Activated T-cell treated with anti-CD3 and anti-CD28 coated beads, Interleukin-2, amount 50 U/mL, for 24 hours (primary cell): ENCODE results near the gene OR4K15.
"Not testable (repeated sequence)": the region's sequence is repeated elsewhere in the genome, so short reads cannot be mapped to it uniquely, and the experiment has no call there.

Experiments used
- DNase-seq: peaks from one replicate; pipeline ENCODE4 v3.0.0-alpha.2; 2020
- H3K27ac Mint-ChIP-seq: 2 replicates; pipeline ENCODE4 v1.8.0; 2020; ENCODE audit warnings: mild to moderate bottlenecking, mixed read lengths
- H3K27me3 Mint-ChIP-seq: 2 replicates; pipeline ENCODE4 v1.8.0; 2020; ENCODE audit warnings: mixed read lengths
- H3K36me3 Mint-ChIP-seq: 2 replicates; pipeline ENCODE4 v1.8.0; 2020; ENCODE audit warnings: low read depth, mixed read lengths
- H3K4me1 Mint-ChIP-seq: 2 replicates; pipeline ENCODE4 v1.8.0; 2020; ENCODE audit warnings: low read depth, mixed read lengths
- H3K4me3 Mint-ChIP-seq: 2 replicates; pipeline ENCODE4 v1.8.0; 2020; ENCODE audit warnings: mild to moderate bottlenecking, moderate library complexity, mixed read lengths
- H3K9me3 Mint-ChIP-seq: 2 replicates; pipeline ENCODE4 v1.8.0; 2020; ENCODE audit warnings: mixed read lengths

Gene OR4K15, protein sequence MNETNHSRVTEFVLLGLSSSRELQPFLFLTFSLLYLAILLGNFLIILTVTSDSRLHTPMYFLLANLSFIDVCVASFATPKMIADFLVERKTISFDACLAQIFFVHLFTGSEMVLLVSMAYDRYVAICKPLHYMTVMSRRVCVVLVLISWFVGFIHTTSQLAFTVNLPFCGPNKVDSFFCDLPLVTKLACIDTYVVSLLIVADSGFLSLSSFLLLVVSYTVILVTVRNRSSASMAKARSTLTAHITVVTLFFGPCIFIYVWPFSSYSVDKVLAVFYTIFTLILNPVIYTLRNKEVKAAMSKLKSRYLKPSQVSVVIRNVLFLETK

GRCh38 chr14:19975291-19975690, at the start of gene OR4K15:
OR4K15 (plus strand) TSS chr14:19975591; CDS start chr14:19975591, 0 bp downstream.
- Mint-ChIP-seq H3K27me3 (no peaks in the 10 kb centered on the region), H3K4me1 (peaks cover 37% of the 10 kb centered on the region), H3K4me3 (no peak within 1 kb of the TSS), H3K27ac (no peak within 1 kb of the TSS), H3K9me3 (no peaks in the 10 kb centered on the region), H3K36me3 (no peaks in the 10 kb centered on the region)
- no peak for DNase-seq

GRCh38 chr14:19930617-19931016, 44.8 kb upstream of the OR4K15 start, which contains the start of gene OR4K1:
OR4K1 (plus strand) TSS chr14:19930917; CDS start chr14:19935667, 4,750 bp downstream.
- no peaks in the 10 kb centered on the region for H3K27me3 Mint-ChIP-seq

GRCh38 chr14:19941668-19942067, 33.7 kb upstream of the OR4K15 start:
- no peak for DNase-seq
- no peak overlapping the region for H3K27ac Mint-ChIP-seq

More at GRCh38 chr14:19930617-19931016, 44.8 kb upstream of the OR4K15 start, which contains the start of gene OR4K1:
- Mint-ChIP-seq H3K36me3 (no peaks in the 10 kb centered on the region), H3K4me1 (no peaks in the 10 kb centered on the region), H3K9me3 (no peaks in the 10 kb centered on the region), H3K27ac (no peak within 1 kb of the TSS), H3K4me3 (no peak within 1 kb of the TSS)
- DNase-seq, result no peak

DNA sequence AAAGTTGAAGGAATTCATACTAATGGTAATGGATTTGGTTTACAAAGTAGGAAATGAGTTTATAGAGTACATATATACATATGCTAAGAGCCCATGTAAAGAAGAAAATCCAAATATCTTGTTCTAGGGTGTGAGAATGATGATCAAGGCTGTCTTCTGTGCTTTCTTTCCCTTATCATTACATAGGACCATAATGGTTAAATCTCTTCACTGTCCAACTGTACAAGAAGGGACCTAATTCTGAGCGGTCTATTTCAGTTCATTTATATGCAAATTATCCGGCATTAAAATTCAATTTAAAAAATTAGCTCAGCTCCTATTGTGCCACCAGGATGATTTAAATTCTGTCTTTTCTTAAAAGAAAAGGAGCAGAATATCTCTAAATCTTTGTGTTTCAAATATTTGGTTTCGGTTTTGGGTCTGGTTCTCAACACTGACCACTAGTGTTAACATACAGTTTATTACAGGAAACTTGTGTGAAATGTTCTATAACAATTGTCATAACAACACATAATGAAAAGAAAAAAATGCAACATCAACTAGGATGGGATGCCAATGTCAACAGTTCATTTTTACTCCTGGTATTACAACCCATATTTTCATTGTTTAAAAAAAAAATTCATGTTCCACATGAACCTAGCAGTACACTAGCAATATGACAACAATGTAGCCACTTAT, 27.8 kb upstream of the OR4K15 start:
- DNase-seq, result no peak
- Mint-ChIP-seq H3K27ac (no peak overlapping the region), H3K9me3 (peaks cover 4% of the 10 kb centered on the region), H3K36me3 (no peaks in the 10 kb centered on the region), H3K27me3 (no peaks in the 10 kb centered on the region), H3K4me1 (peaks cover 1% of the 10 kb centered on the region), H3K4me3 (no peak overlapping the region)

More at GRCh38 chr14:19941668-19942067, 33.7 kb upstream of the OR4K15 start:
- H3K36me3 Mint-ChIP-seq, result no peaks in the 10 kb centered on the region
- no peaks in the 10 kb centered on the region for H3K4me1 Mint-ChIP-seq
- H3K9me3 Mint-ChIP-seq, result no peaks in the 10 kb centered on the region
- no peaks in the 10 kb centered on the region for H3K27me3 Mint-ChIP-seq
- H3K4me3 Mint-ChIP-seq, result no peak overlapping the region

GRCh38 chr14:19949218-19949617, 26.2 kb upstream of the OR4K15 start:
- Mint-ChIP-seq H3K36me3 (no peaks in the 10 kb centered on the region), H3K4me3 (no peak overlapping the region), H3K9me3 (peaks cover 4% of the 10 kb centered on the region), H3K27ac (no peak overlapping the region), H3K4me1 (peaks cover 1% of the 10 kb centered on the region), H3K27me3 (no peaks in the 10 kb centered on the region)
- DNase-seq, result no peak

- not testable (repeated sequence) for H3K27me3 Mint-ChIP-seq, H3K9me3 Mint-ChIP-seq, DNase-seq, H3K36me3 Mint-ChIP-seq, H3K27ac Mint-ChIP-seq, H3K4me3 Mint-ChIP-seq
- H3K4me1 Mint-ChIP-seq, result peaks cover 30% of the 10 kb centered on the region
Measured at GRCh38 chr14:19969735-19970134, 5.7 kb upstream of the OR4K15 start.

DNA sequence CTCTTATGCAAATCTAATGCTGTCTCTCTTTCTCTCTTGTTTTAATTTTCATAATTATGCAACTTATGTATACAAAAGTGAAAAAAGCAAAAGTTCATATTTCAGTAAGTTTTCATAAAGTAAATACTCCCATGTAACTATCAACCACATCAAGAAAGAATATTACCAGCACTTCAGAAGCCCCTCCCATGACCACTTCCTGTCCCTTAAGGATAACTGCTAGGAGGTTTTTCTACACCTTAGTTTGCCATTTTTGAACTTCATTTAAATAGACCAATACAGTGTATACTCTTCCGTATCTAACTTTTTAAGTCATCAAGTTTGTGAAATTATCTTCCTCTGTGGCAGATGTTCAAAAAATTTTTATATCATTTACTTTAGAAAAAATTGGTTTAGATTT, 547 bp upstream of the OR4K15 start:
- no peak overlapping the region for H3K27ac Mint-ChIP-seq

GRCh38 chr14:19993438-19993837, 18.0 kb downstream of the OR4K15 start:
- no peak overlapping the region for H3K4me3 Mint-ChIP-seq
- no peak for DNase-seq
- no peaks in the 10 kb centered on the region for H3K27me3 Mint-ChIP-seq
- peaks cover 2% of the 10 kb centered on the region for H3K9me3 Mint-ChIP-seq
- no peak overlapping the region for H3K27ac Mint-ChIP-seq
- peaks cover 1% of the 10 kb centered on the region for H3K4me1 Mint-ChIP-seq
- no peaks in the 10 kb centered on the region for H3K36me3 Mint-ChIP-seq

More for the DNA sequence above, 547 bp upstream of the OR4K15 start:
- H3K4me3 Mint-ChIP-seq, result no peak overlapping the region
- no peak for DNase-seq
- no peaks in the 10 kb centered on the region for H3K27me3 Mint-ChIP-seq
- H3K36me3 Mint-ChIP-seq, result no peaks in the 10 kb centered on the region
- peaks cover 37% of the 10 kb centered on the region for H3K4me1 Mint-ChIP-seq
- H3K9me3 Mint-ChIP-seq, result no peaks in the 10 kb centered on the region

- DNase-seq, result no peak
- Mint-ChIP-seq H3K4me1 (no peaks in the 10 kb centered on the region), H3K27ac (no peak within 1 kb of the TSS), H3K36me3 (no peaks in the 10 kb centered on the region), H3K27me3 (no peaks in the 10 kb centered on the region), H3K4me3 (no peak within 1 kb of the TSS), H3K9me3 (peaks cover 3% of the 10 kb centered on the region)
Measured at GRCh38 chr14:20001863-20002262, 26.5 kb downstream of the OR4K15 start, which contains the start of gene OR4Q2. OR4Q2 (plus strand) TSS chr14:20002163.

DNA sequence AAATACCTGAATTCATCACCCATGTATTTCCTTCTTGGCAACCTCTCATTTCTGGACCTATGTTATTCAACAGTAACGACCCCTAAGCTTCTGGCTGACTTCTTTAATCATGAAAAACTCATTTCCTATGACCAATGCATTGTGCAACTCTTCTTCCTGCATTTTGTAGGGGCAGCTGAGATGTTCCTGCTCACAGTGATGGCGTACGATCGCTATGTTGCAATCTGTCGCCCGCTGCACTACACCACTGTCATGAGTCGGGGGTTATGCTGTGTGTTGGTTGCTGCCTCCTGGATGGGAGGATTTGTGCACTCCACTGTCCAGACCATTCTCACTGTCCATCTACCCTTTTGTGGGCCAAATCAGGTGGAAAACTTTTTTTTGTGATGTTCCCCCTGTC, 26.9 kb downstream of the OR4K15 start:
- Mint-ChIP-seq H3K27ac (no peak overlapping the region), H3K9me3 (peaks cover 3% of the 10 kb centered on the region), H3K4me3 (no peak overlapping the region), H3K36me3 (no peaks in the 10 kb centered on the region), H3K4me1 (no peaks in the 10 kb centered on the region), H3K27me3 (no peaks in the 10 kb centered on the region)
- no peak for DNase-seq

GRCh38 chr14:20008156-20008555, 32.8 kb downstream of the OR4K15 start:
- Mint-ChIP-seq H3K9me3 (peaks cover 13% of the 10 kb centered on the region), H3K4me1 (no peaks in the 10 kb centered on the region), H3K27ac (no peak overlapping the region), H3K4me3 (no peak overlapping the region), H3K36me3 (no peaks in the 10 kb centered on the region), H3K27me3 (no peaks in the 10 kb centered on the region)
- no peak for DNase-seq

DNA sequence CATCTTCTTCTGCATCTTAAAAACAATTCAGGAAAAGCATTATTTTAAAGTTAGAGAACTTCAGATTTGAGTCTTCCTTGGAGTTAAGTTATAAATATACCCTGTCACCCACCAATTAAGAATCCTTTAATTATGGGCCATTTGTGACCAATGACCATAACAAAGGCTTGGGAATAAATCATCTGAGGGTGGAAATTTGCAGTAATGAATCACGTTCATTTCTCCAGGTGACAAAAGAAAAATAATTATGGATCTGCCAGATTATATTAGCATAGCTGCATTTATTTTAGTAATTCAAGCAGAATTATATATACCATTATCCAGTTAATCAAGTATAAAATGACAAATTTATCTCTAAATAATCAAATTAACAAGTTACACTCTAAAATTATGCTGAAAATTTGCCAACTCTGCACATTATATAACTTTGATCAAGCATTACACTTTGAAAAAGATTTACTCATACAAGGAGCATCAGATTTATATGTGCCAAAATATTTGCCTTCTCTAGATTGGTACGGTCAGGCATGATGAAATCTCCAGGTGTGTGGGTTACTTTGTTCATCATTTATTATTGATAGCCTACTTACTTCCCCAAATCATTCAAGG, 44.0 kb downstream of the OR4K15 start, which contains the start of gene OR4K14:
Gene OR4K14, minus strand, starts transcription at position 51 of the 609 bp plus-strand sequence. CDS start 4,114 bp downstream, outside the sequence.
- DNase-seq, result no peak

More for the DNA sequence above, 44.0 kb downstream of the OR4K15 start, which contains the start of gene OR4K14:
- Mint-ChIP-seq H3K27ac (no peak within 1 kb of the TSS), H3K9me3 (peaks cover under 1% of the 10 kb centered on the region), H3K4me3 (no peak within 1 kb of the TSS), H3K36me3 (no peaks in the 10 kb centered on the region), H3K4me1 (no peaks in the 10 kb centered on the region), H3K27me3 (no peaks in the 10 kb centered on the region)
